Natural killer cell (primary cell): Measurements from ENCODE around the gene PRKAB2. TPM values are rescaled to one million over a fixed set of nuclear protein-coding genes. Genes with fewer than 3 reads are reported as not detected.
"Not testable (repeated sequence)": the region's sequence is repeated elsewhere in the genome, so short reads cannot be mapped to it uniquely, and the experiment has no call there.

ENCODE experiments used
- ATAC-seq, 3 donors: fragments of 150-1000 bp in 2 of 3; fragments of 200-7000 bp in 1 of 3; cut with Tn5 transposase; 1 replicate in 1 of 3; 2 replicates in 2 of 3; pipeline ENCODE4 v1.10.0; 2021; ENCODE audit warnings: mild to moderate bottlenecking in 2 of 3, moderate library complexity in 2 of 3
- DNase-seq, 2 donors: peaks; one replicate each; pipeline versions ENCODE4 v3.0.0 to v3.0.0-alpha.2; 2013 to 2021; ENCODE audit warnings: mixed read lengths in 1 of 2
- H3K27ac ChIP-seq: one replicate; pipeline ENCODE4 v1.5.1; 2013; ENCODE audit warnings: mild to moderate bottlenecking, low read length
- H3K27me3 ChIP-seq: one replicate; pipeline ENCODE4 v1.6.1; 2013; ENCODE audit warnings: low read length; ENCODE audit not compliant: control insufficient read depth, insufficient read depth
- H3K36me3 ChIP-seq: one replicate; pipeline ENCODE4 v1.6.1; 2013; ENCODE audit warnings: low read length; ENCODE audit not compliant: control insufficient read depth, insufficient read depth
- H3K4me1 ChIP-seq: one replicate; pipeline ENCODE4 v1.6.1; 2013; ENCODE audit warnings: low read length; ENCODE audit not compliant: control insufficient read depth, insufficient read depth
- H3K4me3 ChIP-seq: one replicate; pipeline ENCODE4 v1.5.1; 2013; ENCODE audit warnings: low read length
- H3K9me3 ChIP-seq: one replicate; pipeline ENCODE4 v1.6.1; 2013; ENCODE audit warnings: low read length; ENCODE audit not compliant: control insufficient read depth, insufficient read depth
- H3K27ac Mint-ChIP-seq, 2 donors: one replicate each; pipeline ENCODE4 v1.8.0; 2022; ENCODE audit warnings: mild to moderate bottlenecking in 2 of 2, mixed read lengths in 2 of 2, moderate library complexity in 1 of 2
- H3K27me3 Mint-ChIP-seq, 2 donors: one replicate each; pipeline ENCODE4 v1.8.0; 2022; ENCODE audit warnings: low read depth in 2 of 2, mixed read lengths in 2 of 2
- H3K36me3 Mint-ChIP-seq: one replicate; pipeline ENCODE4 v1.8.0; 2022; ENCODE audit warnings: mixed read lengths
- H3K4me1 Mint-ChIP-seq, 2 donors: one replicate each; pipeline ENCODE4 v1.8.0; 2022; ENCODE audit warnings: mixed read lengths in 2 of 2
- H3K4me3 Mint-ChIP-seq: one replicate; pipeline ENCODE4 v1.8.0; 2022; ENCODE audit warnings: mild to moderate bottlenecking, moderate library complexity, mixed read lengths
- H3K9me3 Mint-ChIP-seq, 2 donors: one replicate each; pipeline ENCODE4 v1.8.0; 2022; ENCODE audit warnings: mixed read lengths in 2 of 2
- CTCF ChIP-seq: fragments of 200-600 bp; IDR thresholded peaks from one replicate; pipeline ENCODE4 v1.8.0; 2022; ENCODE audit warnings: antibody characterized with exemption
- WGBS: methylation state at CpG from one replicate; pipeline ENCODE4 v1.1.7; 2013; ENCODE audit warnings: missing lambda C conversion rate; ENCODE audit not compliant: insufficient coverage; 5-methylcytosine and 5-hydroxymethylcytosine counted together
- intact Hi-C: fragments of 100-400 bp; cut with micrococcal nuclease; formaldehyde crosslinking; loops from one replicate; pipeline ENCODE4 v1.14.2; 2022
- total RNA-seq, 4 donors: library from RNA; stranded (reverse); fragments of 120-200 nt in 1 of 4; gene quantifications; one replicate each; pipeline versions ENCODE4 v1.2.3 to v1.2.4, GENCODE V29; 2013 to 2022

Gene PRKAB2
- total RNA-seq, 3 donors from 2014 or later (not counting 1 experiment from before 2014, with no cell fraction given) = 15.1 to 19.1 (median 16.0) TPM

- no peak for ATAC-seq
- H3K9me3 Mint-ChIP-seq = no peaks in the 10 kb centered on the region
- H3K27me3 ChIP-seq = no peaks in the 10 kb centered on the region
- no peak overlapping the region for H3K27ac ChIP-seq
- no peaks in the 10 kb centered on the region for H3K9me3 ChIP-seq
- 66% methylated on average over 3 of the region's 3 CpGs for WGBS
- TF ChIP-seq CTCF = no peak
- intact Hi-C loops = no loop called here
- no peak overlapping the region for H3K27ac Mint-ChIP-seq
- no peaks in the 10 kb centered on the region for H3K36me3 ChIP-seq
- H3K4me3 ChIP-seq = no peak overlapping the region
- no peaks in the 10 kb centered on the region for H3K4me1 Mint-ChIP-seq
- no peak for DNase-seq
- H3K4me3 Mint-ChIP-seq = no peak overlapping the region
- H3K27me3 Mint-ChIP-seq = no peaks in the 10 kb centered on the region
- H3K36me3 Mint-ChIP-seq = no peaks in the 10 kb centered on the region
- no peaks in the 10 kb centered on the region for H3K4me1 ChIP-seq
These were observed 31.8 kb upstream of the PRKAB2 start for GRCh38 chr1:147204080-147204479.

- Mint-ChIP-seq H3K9me3 (no peaks in the 10 kb centered on the region), H3K4me3 (no peak overlapping the region), H3K36me3 (no peaks in the 10 kb centered on the region), H3K4me1 (no peaks in the 10 kb centered on the region), H3K27me3 (no peaks in the 10 kb centered on the region), H3K27ac (no peak overlapping the region)
- no peak for ATAC-seq
- H3K4me3 ChIP-seq = no peak overlapping the region
- 98% methylated on average over 2 of the region's 2 CpGs for WGBS
- no peak overlapping the region for H3K27ac ChIP-seq
- no peaks in the 10 kb centered on the region for H3K4me1 ChIP-seq
- no peaks in the 10 kb centered on the region for H3K9me3 ChIP-seq
- TF ChIP-seq CTCF = no peak
- H3K27me3 ChIP-seq = no peaks in the 10 kb centered on the region
- DNase-seq = no peak
- H3K36me3 ChIP-seq = no peaks in the 10 kb centered on the region
- intact Hi-C loops = no loop called here
These were observed 30.3 kb upstream of the PRKAB2 start for GRCh38 chr1:147202576-147202975.

GRCh38 chr1:147201786-147202185 lies 29.5 kb upstream of the PRKAB2 start:
- H3K9me3 ChIP-seq = no peaks in the 10 kb centered on the region
- no peak for DNase-seq
- H3K36me3 Mint-ChIP-seq = no peaks in the 10 kb centered on the region
- no peak overlapping the region for H3K4me3 Mint-ChIP-seq
- H3K36me3 ChIP-seq = no peaks in the 10 kb centered on the region
- intact Hi-C loops = no loop called here
- no peak overlapping the region for H3K27ac Mint-ChIP-seq
- TF ChIP-seq CTCF = no peak
- 100% methylated on average over 1 of the region's 1 CpG for WGBS
- H3K4me3 ChIP-seq = no peak overlapping the region
- H3K4me1 Mint-ChIP-seq = peaks cover 0 to 3% of the 10 kb centered on the region in 2 donors
- no peaks in the 10 kb centered on the region for H3K27me3 Mint-ChIP-seq
- H3K9me3 Mint-ChIP-seq = no peaks in the 10 kb centered on the region
- ATAC-seq = no peak
- no peaks in the 10 kb centered on the region for H3K4me1 ChIP-seq
- H3K27me3 ChIP-seq = no peaks in the 10 kb centered on the region
- no peak overlapping the region for H3K27ac ChIP-seq

GRCh38 chr1:147201276-147201675 lies 29.0 kb upstream of the PRKAB2 start:
- H3K27ac Mint-ChIP-seq = no peak overlapping the region
- no peak for ATAC-seq

GRCh38 chr1:147197324-147197723 lies 25.1 kb upstream of the PRKAB2 start:
- intact Hi-C loops, ATAC-seq: not testable (repeated sequence)

More at GRCh38 chr1:147201276-147201675, 29.0 kb upstream of the PRKAB2 start:
- Mint-ChIP-seq H3K27me3 (no peaks in the 10 kb centered on the region), H3K9me3 (no peaks in the 10 kb centered on the region), H3K4me3 (no peak overlapping the region), H3K4me1 (peaks cover 0 to 5% of the 10 kb centered on the region in 2 donors), H3K36me3 (no peaks in the 10 kb centered on the region)
- H3K4me1 ChIP-seq = no peaks in the 10 kb centered on the region
- TF ChIP-seq CTCF = no peak
- 93% methylated on average over 3 of the region's 4 CpGs for WGBS
- no peaks in the 10 kb centered on the region for H3K36me3 ChIP-seq
- H3K27ac ChIP-seq = no peak overlapping the region
- H3K9me3 ChIP-seq = no peaks in the 10 kb centered on the region
- DNase-seq = no peak
- intact Hi-C loops = no loop called here
- no peaks in the 10 kb centered on the region for H3K27me3 ChIP-seq
- H3K4me3 ChIP-seq = no peak overlapping the region

More at GRCh38 chr1:147197324-147197723, 25.1 kb upstream of the PRKAB2 start:
- not testable (repeated sequence) for H3K27ac ChIP-seq, H3K4me1 Mint-ChIP-seq, H3K9me3 ChIP-seq, H3K36me3 Mint-ChIP-seq, H3K4me3 ChIP-seq, H3K4me3 Mint-ChIP-seq, H3K27me3 ChIP-seq, H3K27ac Mint-ChIP-seq, H3K9me3 Mint-ChIP-seq, H3K4me1 ChIP-seq, DNase-seq, H3K36me3 ChIP-seq, H3K27me3 Mint-ChIP-seq
- 96% methylated on average over 3 of the region's 3 CpGs for WGBS
